Ishikawa (cell line): ENCODE results near the gene KRT35.

ENCODE experiments used
- FOXM1 ChIP-seq: IDR thresholded peaks from 2 replicates; pipeline ENCODE4 v1.6.1; 2012; ENCODE audit warnings: low read depth, borderline replicate concordance
- TF ChIP-seq, protein P1 (sequence below): IDR thresholded peaks from 2 replicates; pipeline ENCODE4 v1.6.1; 2012

DNA sequence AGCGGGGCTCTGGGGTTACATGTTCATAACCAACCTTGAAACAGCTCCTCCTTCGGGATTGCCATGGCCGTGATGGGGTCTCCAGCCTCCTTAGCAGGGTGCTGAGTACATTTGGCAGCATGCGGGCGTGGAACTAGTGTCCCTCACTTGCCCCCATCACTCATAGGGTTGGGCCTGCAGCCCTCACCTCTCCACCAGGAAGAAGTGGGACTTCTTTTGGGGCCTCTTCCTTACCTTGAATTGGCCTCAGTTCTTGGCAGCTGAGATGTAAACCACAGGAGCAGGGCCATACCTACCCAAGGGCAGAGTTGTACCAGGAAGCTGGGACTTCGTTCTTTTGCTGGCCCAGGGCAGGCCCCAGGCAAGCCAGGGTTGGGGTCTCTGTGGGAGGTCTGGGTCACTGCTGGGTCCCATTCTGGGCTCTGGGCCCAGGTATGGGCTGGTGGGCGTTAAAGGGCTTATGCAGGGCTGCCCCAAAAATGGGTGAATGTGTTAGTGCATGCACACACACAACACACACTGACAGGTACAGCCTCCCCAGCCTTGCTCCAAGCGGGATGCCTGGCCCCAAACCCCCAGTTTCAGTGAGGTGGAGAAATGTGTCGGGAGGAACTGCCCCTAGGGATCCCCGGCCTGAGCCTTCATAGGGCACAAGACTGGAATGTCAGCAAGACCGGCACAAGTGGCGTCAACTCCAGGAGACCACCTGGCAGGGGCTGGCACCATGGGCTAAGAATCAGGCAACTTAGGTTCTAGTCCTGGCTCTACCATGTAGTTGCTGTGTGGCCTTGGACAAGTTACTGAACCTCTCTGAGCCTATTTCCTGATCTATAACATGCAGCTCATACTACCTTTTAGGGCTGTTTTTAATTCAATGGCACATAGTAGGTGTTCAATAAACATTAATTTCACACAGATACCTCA is 41.6 kb upstream of the KRT35 start:
- TF ChIP-seq FOXM1, result no peak
- TF ChIP-seq, protein P1, sequence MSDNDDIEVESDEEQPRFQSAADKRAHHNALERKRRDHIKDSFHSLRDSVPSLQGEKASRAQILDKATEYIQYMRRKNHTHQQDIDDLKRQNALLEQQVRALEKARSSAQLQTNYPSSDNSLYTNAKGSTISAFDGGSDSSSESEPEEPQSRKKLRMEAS, result no peak
